B cell (primary cell): Measurements from ENCODE around the gene RNF187.

ENCODE experiments used
- CTCF ChIP-seq: fragments of 200-600 bp; IDR thresholded peaks from one replicate; pipeline ENCODE4 v1.8.0; 2022; ENCODE audit warnings: antibody characterized with exemption, mild to moderate bottlenecking
- EZH2 ChIP-seq: IDR thresholded peaks from 2 replicates; pipeline ENCODE4 v1.6.1; 2012; ENCODE audit warnings: borderline replicate concordance, low read depth, mild to moderate bottlenecking, moderate library complexity, low read length; ENCODE audit not compliant: insufficient read depth, poor library complexity, severe bottlenecking

DNA sequence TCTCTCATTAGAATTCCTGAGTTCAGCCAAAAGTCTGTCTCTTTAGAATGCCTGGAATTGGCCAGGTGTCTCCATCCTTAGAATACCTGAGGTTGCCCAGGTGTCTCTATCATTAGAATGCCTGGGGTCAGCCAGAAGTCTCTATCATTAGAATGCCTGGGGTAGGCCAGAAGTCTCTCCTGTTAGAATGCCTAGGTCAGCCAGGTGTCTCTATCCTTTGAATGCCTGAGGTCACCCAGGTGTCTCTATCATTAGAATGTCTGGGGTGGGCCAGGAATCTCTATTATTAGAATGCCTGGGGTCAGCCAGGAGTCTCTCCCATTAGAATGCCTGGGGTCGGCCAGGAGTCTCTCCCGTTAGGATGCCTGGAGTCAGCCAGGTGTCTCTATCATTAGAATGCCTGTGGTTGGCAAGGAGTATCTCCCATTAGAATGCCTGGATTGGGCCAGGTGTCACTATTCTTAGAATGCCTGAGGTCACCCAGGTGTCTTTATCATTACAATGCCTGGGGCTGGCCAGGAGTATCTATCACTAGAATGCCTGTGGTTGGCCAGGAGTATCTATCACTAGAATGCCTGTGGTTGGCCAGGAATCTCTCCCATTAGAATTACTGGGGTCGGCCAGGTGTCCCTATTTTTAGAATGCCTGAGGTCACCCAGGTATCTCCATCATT is 43.0 kb downstream of the RNF187 start:
- TF ChIP-seq CTCF (no peak), EZH2 (no peak)
